ENCODE measurements around the gene MRPS18B. TPM values are rescaled to one million over a fixed set of nuclear protein-coding genes. Genes with fewer than 3 reads are reported as not detected.
A peak's percentile ranks its signal among the peaks of the same experiment; 100 is the strongest.

Gene MRPS18B
- total and polyA plus RNA-seq, 2 of the 4 experiments (the other 2 are of a cell fraction), result 51.2 to 82.3 TPM

- Histone ChIP-seq H3K79me1 (ENCODE audit: low read depth in 1 of 2, low read length in 2 of 2) (peaks cover 30 to 60% of the 10 kb centered on the region in 2 experiments), H4K5ac (ENCODE audit: low read depth, low read length) (peak overlapping the region; percentile 97), H2AK9ac (replicated peaks; ENCODE audit: low read depth, low read length, poor library complexity) (peak overlapping the region; percentile 98), H2BK15ac (ENCODE audit: low read depth, low read length) (no peak overlapping the region), H3K4ac (ENCODE audit: low read depth, low read length) (peak overlapping the region; percentile 99), H2BK5ac (ENCODE audit: low read depth, low read length, poor library complexity, severe bottlenecking) (peak overlapping the region; percentile 92), H4K8ac (ENCODE audit: low read depth in 2 of 2, low read length in 2 of 2) (peak overlapping the region; percentile 87 to 100), H2AFZ (replicated peaks; ENCODE audit: low read length, poor library complexity) (no peak overlapping the region), H3K4me1 (ENCODE audit: control insufficient read depth, insufficient read depth, low read length) (peaks cover 8% of the 10 kb centered on the region), H3K23ac (ENCODE audit: low read depth, low read length) (peak overlapping the region; percentile 99), H2AK5ac (ENCODE audit: low read depth, low read length) (peak overlapping the region; percentile 86), H3K36me3 (ENCODE audit: control insufficient read depth, insufficient read depth, low read length) (peaks cover 17% of the 10 kb centered on the region), H2BK120ac (ENCODE audit: low read depth, low read length) (peak overlapping the region; percentile 8; the same call in 1 of the 2 replicates), H3K9ac (ENCODE audit: low read depth, low read length) (peak overlapping the region; percentile 99), H4K91ac (ENCODE audit: insufficient read depth, low read depth, low read length) (peak overlapping the region; percentile 99), H3K9me3 (ENCODE audit: control insufficient read depth, insufficient read depth, low read length) (no peaks in the 10 kb centered on the region), H3K4me3 (ENCODE audit: insufficient read depth, low read depth, low read length) (peak overlapping the region; percentile 73), H2BK20ac (ENCODE audit: low read depth, low read length) (no peak overlapping the region), H3K18ac (ENCODE audit: low read depth, low read length) (peak overlapping the region; percentile 82), H3K27me3 (ENCODE audit: control insufficient read depth, insufficient read depth, low read length) (no peaks in the 10 kb centered on the region), H3K27ac (ENCODE audit: insufficient read depth, low read length) (peak overlapping the region; percentile 91), H3K9me1 (ENCODE audit: insufficient read depth, low read length) (peaks cover 10% of the 10 kb centered on the region), H4K20me1 (ENCODE audit: insufficient read depth, low read length) (peaks cover 44% of the 10 kb centered on the region), H3K4me2 (ENCODE audit: low read depth, low read length) (peak overlapping the region; percentile 96), H3K56ac (ENCODE audit: extremely low read depth, insufficient read depth, low read length) (peak overlapping the region; percentile 100), H3K14ac (replicated peaks; ENCODE audit: low read depth, low read length) (peak overlapping the region; percentile 99)
- WGBS, 2 experiments (ENCODE audit: extremely low coverage in 2 of 2, insufficient read length in 1 of 2), result no CpG with 5 or more reads among the region's 10 CpGs
- no peak for ATAC-seq (ENCODE audit: low read depth)
- DNase-seq, result peak; percentile 91
- ChIA-PET CTCF (interaction anchor here (0.7 kb wide), 1 partner anchor 471 kb away, joined by 5 read pairs; no protein-coding TSS in a partner anchor), POLR2A (ENCODE audit: unreplicated experiment) (interaction anchor here (0.5 to 1.3 kb wide), 16 partner anchors 10 to 1464 kb away, joined by 3 to 23 read pairs (median 5); partner anchors contain the start of gene ATAT1)
- BruUV-seq (replicated peaks), result no TSS peak
- TF ChIP-seq RCOR1 (IDR thresholded peaks at IDR 0.05; ENCODE audit: insufficient replicate concordance, low read length) (no peak), USF2 (IDR thresholded peaks at IDR 0.05; ENCODE audit: low read depth, low read length) (no peak), SMC3 (IDR thresholded peaks at IDR 0.05; ENCODE audit: low read depth, low read length) (no peak), MXI1 (IDR thresholded peaks at IDR 0.05; ENCODE audit: borderline replicate concordance, low read depth, low read length) (no peak), POLR2A (IDR thresholded peaks at IDR 0.05; ENCODE audit: low read depth, low read length) (peak; percentile 95), CHD1 (IDR thresholded peaks at IDR 0.05; ENCODE audit: low read depth, low read length) (peak; percentile 38; the same call in 1 of the 2 replicates), RAD21 (IDR thresholded peaks at IDR 0.05; ENCODE audit: low read length) (no peak)
- dilution Hi-C loops (cut with HindIII; ENCODE audit: low sequenced_read_pairs, unreplicated experiment) (no loop called here), intact Hi-C loops (cut with micrococcal nuclease) (no loop called here), in situ Hi-C loops (cut with MboI; ENCODE audit: low sequenced_read_pairs) (no loop called here)
Measured at GRCh38 chr6:30615219-30615957, 2.3 kb upstream of the MRPS18B start.

Data from IMR-90 (cell line).